HEK293 (cell line): ENCODE data around the gene PCCA.

Source experiments
- CTCF ChIA-PET: fragments of 350-600 bp; formaldehyde crosslinking; extraction: SDS; loops from one replicate; lab custom pipeline; 2021; ENCODE audit warnings: antibody characterized with exemption; lab: Yijun Ruan, JAX
- POLR2A ChIA-PET: fragments of 300-600 bp; formaldehyde crosslinking; extraction: SDS; loops from one replicate; lab custom pipeline; 2020; ENCODE audit warnings: antibody characterized with exemption, inconsistent platforms; lab: Yijun Ruan, JAX
- H3K27ac ChIP-seq: fragments of 200-500 bp; sonication (Bioruptor generic); 2 replicates; pipeline ENCODE4 v1.5.1; 2014; ENCODE audit warnings: low read depth, low read length, control low read depth, inconsistent platforms; ENCODE audit errors: extremely low read depth
- H3K36me3 ChIP-seq, 2 experiments: fragments of 200-500 bp in 1 of 2; sonication (Bioruptor generic) in 1 of 2; 1 replicate in 1 of 2; 2 replicates in 1 of 2; pipeline ENCODE4 v1.5.1; 2014 to 2017; ENCODE audit warnings: inconsistent platforms in 2 of 2, low read length in 2 of 2; ENCODE audit not compliant: control insufficient read depth in 2 of 2, insufficient read depth in 1 of 2
- H3K4me1 ChIP-seq: fragments of 200-500 bp; sonication (Bioruptor generic); 2 replicates; pipeline ENCODE4 v1.5.1; 2014; ENCODE audit warnings: mild to moderate bottlenecking, low read length, inconsistent platforms; ENCODE audit not compliant: control insufficient read depth, insufficient read depth
- H3K4me3 ChIP-seq: 2 replicates; pipeline ENCODE4 v1.5.1; 2011; ENCODE audit warnings: low read depth, mild to moderate bottlenecking, control low read depth, low read length, moderate library complexity
- H3K9me3 ChIP-seq: fragments of 200-500 bp; sonication (Bioruptor generic); 2 replicates; pipeline ENCODE4 v1.5.1; 2014; ENCODE audit warnings: low read depth, low read length, inconsistent platforms; ENCODE audit not compliant: control insufficient read depth, insufficient read depth
- HOXC10 ChIP-seq: sonication (generic); formaldehyde crosslinking; IDR thresholded peaks from 2 replicates; pipeline ENCODE4 v1.8.1; 2023; ENCODE audit warnings: mild to moderate bottlenecking, missing genetic modification reagents
- INSM2 ChIP-seq: fragments of 450-650 bp; formaldehyde crosslinking; IDR thresholded peaks from 2 replicates; pipeline ENCODE4 v1.5.1; 2016; ENCODE audit warnings: missing biosample characterization, missing genetic modification characterization
- KLF10 ChIP-seq: fragments of 450-650 bp; IDR thresholded peaks from 2 replicates; pipeline ENCODE4 v1.5.1; 2018; ENCODE audit warnings: missing biosample characterization, mild to moderate bottlenecking, missing genetic modification characterization
- KLF7 ChIP-seq: fragments of 450-650 bp; formaldehyde crosslinking; IDR thresholded peaks from 2 replicates; pipeline ENCODE4 v1.5.1; 2016; ENCODE audit warnings: missing biosample characterization, missing genetic modification characterization, borderline replicate concordance
- SCRT1 ChIP-seq: fragments of 450-650 bp; formaldehyde crosslinking; IDR thresholded peaks from 2 replicates; pipeline ENCODE4 v1.5.1; 2016; ENCODE audit warnings: missing biosample characterization, missing genetic modification characterization, borderline replicate concordance
- SP3 ChIP-seq: fragments of 450-650 bp; formaldehyde crosslinking; IDR thresholded peaks from 2 replicates; pipeline ENCODE4 v1.5.1; 2016; ENCODE audit warnings: missing biosample characterization, missing genetic modification characterization
- ZFP69B ChIP-seq: fragments of 450-650 bp; formaldehyde crosslinking; IDR thresholded peaks from 2 replicates; pipeline ENCODE4 v1.5.1; 2016; ENCODE audit warnings: missing biosample characterization, missing genetic modification characterization
- ZNF175 ChIP-seq: fragments of 450-650 bp; formaldehyde crosslinking; IDR thresholded peaks from 2 replicates; pipeline ENCODE4 v1.5.1; 2016; ENCODE audit warnings: missing biosample characterization, missing genetic modification characterization
- ZNF223 ChIP-seq: fragments of 450-650 bp; formaldehyde crosslinking; IDR thresholded peaks from 2 replicates; pipeline ENCODE4 v1.5.1; 2016; ENCODE audit warnings: missing biosample characterization, missing genetic modification characterization
- ZNF248 ChIP-seq: fragments of 450-650 bp; formaldehyde crosslinking; IDR thresholded peaks from 2 replicates; pipeline ENCODE4 v1.5.1; 2017; ENCODE audit warnings: missing biosample characterization, missing genetic modification characterization
- ZNF335 ChIP-seq: fragments of 450-650 bp; formaldehyde crosslinking; conservative IDR thresholded peaks from 2 replicates; pipeline ENCODE4 v1.5.1; 2016; ENCODE audit warnings: missing biosample characterization, missing genetic modification characterization
- ZNF366 ChIP-seq: fragments of 450-650 bp; formaldehyde crosslinking; conservative IDR thresholded peaks from 2 replicates; pipeline ENCODE4 v1.5.1; 2016; ENCODE audit warnings: missing biosample characterization, missing genetic modification characterization
- ZNF404 ChIP-seq: fragments of 450-650 bp; formaldehyde crosslinking; IDR thresholded peaks from 2 replicates; pipeline ENCODE4 v1.5.1; 2017; ENCODE audit warnings: missing biosample characterization, missing genetic modification characterization
- ZNF423 ChIP-seq: fragments of 450-650 bp; formaldehyde crosslinking; IDR thresholded peaks from 2 replicates; pipeline ENCODE4 v1.5.1; 2016; ENCODE audit warnings: missing biosample characterization, missing genetic modification characterization
- ZNF473 ChIP-seq: fragments of 450-650 bp; formaldehyde crosslinking; IDR thresholded peaks from 2 replicates; pipeline ENCODE4 v1.5.1; 2017; ENCODE audit warnings: missing biosample characterization, missing genetic modification characterization
- ZNF510 ChIP-seq: fragments of 450-650 bp; formaldehyde crosslinking; IDR thresholded peaks from 2 replicates; pipeline ENCODE4 v1.5.1; 2018; ENCODE audit warnings: mild to moderate bottlenecking, missing genetic modification characterization, missing biosample characterization; ENCODE audit not compliant: insufficient replicate concordance
- ZNF548 ChIP-seq: fragments of 450-650 bp; formaldehyde crosslinking; IDR thresholded peaks from 2 replicates; pipeline ENCODE4 v1.5.1; 2016; ENCODE audit warnings: missing biosample characterization, missing genetic modification characterization
- ZNF600 ChIP-seq: fragments of 450-650 bp; formaldehyde crosslinking; IDR thresholded peaks from 2 replicates; pipeline ENCODE4 v1.5.1; 2016; ENCODE audit warnings: missing biosample characterization, missing genetic modification characterization
- ZNF776 ChIP-seq: fragments of 450-650 bp; formaldehyde crosslinking; IDR thresholded peaks from 2 replicates; pipeline ENCODE4 v1.5.0; 2017; ENCODE audit warnings: missing biosample characterization, missing genetic modification characterization, borderline replicate concordance
- ZNF837 ChIP-seq: fragments of 450-650 bp; formaldehyde crosslinking; IDR thresholded peaks from 2 replicates; pipeline ENCODE4 v1.5.1; 2016; ENCODE audit warnings: missing biosample characterization, missing genetic modification characterization
- ZSCAN30 ChIP-seq: fragments of 450-650 bp; IDR thresholded peaks from 2 replicates; pipeline ENCODE4 v1.5.1; 2018; ENCODE audit warnings: missing biosample characterization, mild to moderate bottlenecking, missing genetic modification characterization, moderate library complexity
- TF ChIP-seq, protein P1 (sequence below): fragments of 450-650 bp; formaldehyde crosslinking; IDR thresholded peaks from 2 replicates; pipeline ENCODE4 v1.5.1; 2016; ENCODE audit warnings: missing biosample characterization, missing genetic modification characterization
- TF ChIP-seq, protein P2 (sequence below): fragments of 450-650 bp; formaldehyde crosslinking; IDR thresholded peaks from 2 replicates; pipeline ENCODE4 v1.5.1; 2016; ENCODE audit warnings: missing biosample characterization, missing genetic modification characterization
- TF ChIP-seq, protein P3 (sequence below): fragments of 450-650 bp; formaldehyde crosslinking; IDR thresholded peaks from 2 replicates; pipeline ENCODE4 v1.5.1; 2016; ENCODE audit warnings: missing biosample characterization, missing genetic modification characterization
- TF ChIP-seq, protein P4 (sequence below): fragments of 450-650 bp; formaldehyde crosslinking; IDR thresholded peaks from 2 replicates; pipeline ENCODE4 v1.5.1; 2016; ENCODE audit warnings: missing biosample characterization, missing genetic modification characterization

PCCA gene

DNA sequence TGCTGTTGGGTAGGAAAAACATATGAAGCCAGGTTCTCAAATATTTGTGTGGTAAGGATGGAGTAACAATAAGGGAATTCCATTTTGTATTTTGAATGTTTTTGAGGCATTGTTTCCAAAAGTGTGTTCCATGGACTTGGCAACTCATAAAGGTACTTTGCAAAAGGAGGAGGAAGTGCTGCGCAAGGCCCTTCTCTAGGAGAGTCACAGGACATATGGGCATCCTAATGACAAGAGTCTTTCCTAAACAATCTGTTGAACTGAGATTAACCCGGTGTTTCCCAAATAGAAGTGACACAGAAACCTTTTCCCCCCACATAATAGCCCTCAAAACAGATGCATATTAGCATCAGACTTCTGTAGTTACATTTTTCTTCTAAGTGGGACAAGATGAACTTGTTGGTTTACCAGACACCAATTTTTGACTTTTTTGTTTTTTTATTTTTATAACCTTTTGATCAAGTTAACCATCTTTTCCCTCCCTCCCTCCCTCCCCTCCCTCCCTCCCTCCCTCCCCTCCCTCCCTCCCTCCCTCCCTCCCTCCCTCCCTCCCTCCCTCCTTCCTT, 209.3 kb downstream of the PCCA start (continued):
- TF ChIP-seq ZNF837 (tag by site-specific recombination) (no peak), KLF7 (tag by site-specific recombination) (no peak), KLF10 (tag by site-specific recombination) (no peak), ZNF335 (tag by site-specific recombination) (no peak)
- TF ChIP-seq, protein P1, sequence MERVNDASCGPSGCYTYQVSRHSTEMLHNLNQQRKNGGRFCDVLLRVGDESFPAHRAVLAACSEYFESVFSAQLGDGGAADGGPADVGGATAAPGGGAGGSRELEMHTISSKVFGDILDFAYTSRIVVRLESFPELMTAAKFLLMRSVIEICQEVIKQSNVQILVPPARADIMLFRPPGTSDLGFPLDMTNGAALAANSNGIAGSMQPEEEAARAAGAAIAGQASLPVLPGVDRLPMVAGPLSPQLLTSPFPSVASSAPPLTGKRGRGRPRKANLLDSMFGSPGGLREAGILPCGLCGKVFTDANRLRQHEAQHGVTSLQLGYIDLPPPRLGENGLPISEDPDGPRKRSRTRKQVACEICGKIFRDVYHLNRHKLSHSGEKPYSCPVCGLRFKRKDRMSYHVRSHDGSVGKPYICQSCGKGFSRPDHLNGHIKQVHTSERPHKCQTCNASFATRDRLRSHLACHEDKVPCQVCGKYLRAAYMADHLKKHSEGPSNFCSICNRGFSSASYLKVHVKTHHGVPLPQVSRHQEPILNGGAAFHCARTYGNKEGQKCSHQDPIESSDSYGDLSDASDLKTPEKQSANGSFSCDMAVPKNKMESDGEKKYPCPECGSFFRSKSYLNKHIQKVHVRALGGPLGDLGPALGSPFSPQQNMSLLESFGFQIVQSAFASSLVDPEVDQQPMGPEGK (tag by site-specific recombination) = no peak
- TF ChIP-seq, all 188 proteins: peak for 0

GRCh38 chr13:100298691-100299090, 209.8 kb downstream of the PCCA start:
- CTCF ChIA-PET = no interaction called here

More at GRCh38 chr13:100298691-100299090, 209.8 kb downstream of the PCCA start:
- H3K27ac ChIP-seq = no peak overlapping the region
- H3K9me3 ChIP-seq = no peaks in the 10 kb centered on the region
- POLR2A ChIA-PET = no interaction called here
- no peak overlapping the region for H3K4me3 ChIP-seq
- TF ChIP-seq ZNF404 (tag by site-specific recombination) (no peak), ZNF223 (tag by site-specific recombination) (no peak), ZNF510 (no peak), SCRT1 (tag by site-specific recombination) (no peak), ZNF175 (tag by site-specific recombination) (no peak), ZNF548 (no peak), ZNF248 (tag by site-specific recombination) (no peak), ZSCAN30 (tag by site-specific recombination) (no peak), ZNF423 (no peak), ZNF776 (tag by site-specific recombination) (no peak), ZNF600 (tag by site-specific recombination) (no peak), INSM2 (tag by site-specific recombination) (no peak), ZNF473 (tag by site-specific recombination) (no peak), SP3 (tag by site-specific recombination) (no peak), HOXC10 (CRISPR knock-in tag) (no peak), ZNF366 (tag by site-specific recombination) (no peak), ZFP69B (tag by site-specific recombination) (no peak)
- TF ChIP-seq, protein P2, sequence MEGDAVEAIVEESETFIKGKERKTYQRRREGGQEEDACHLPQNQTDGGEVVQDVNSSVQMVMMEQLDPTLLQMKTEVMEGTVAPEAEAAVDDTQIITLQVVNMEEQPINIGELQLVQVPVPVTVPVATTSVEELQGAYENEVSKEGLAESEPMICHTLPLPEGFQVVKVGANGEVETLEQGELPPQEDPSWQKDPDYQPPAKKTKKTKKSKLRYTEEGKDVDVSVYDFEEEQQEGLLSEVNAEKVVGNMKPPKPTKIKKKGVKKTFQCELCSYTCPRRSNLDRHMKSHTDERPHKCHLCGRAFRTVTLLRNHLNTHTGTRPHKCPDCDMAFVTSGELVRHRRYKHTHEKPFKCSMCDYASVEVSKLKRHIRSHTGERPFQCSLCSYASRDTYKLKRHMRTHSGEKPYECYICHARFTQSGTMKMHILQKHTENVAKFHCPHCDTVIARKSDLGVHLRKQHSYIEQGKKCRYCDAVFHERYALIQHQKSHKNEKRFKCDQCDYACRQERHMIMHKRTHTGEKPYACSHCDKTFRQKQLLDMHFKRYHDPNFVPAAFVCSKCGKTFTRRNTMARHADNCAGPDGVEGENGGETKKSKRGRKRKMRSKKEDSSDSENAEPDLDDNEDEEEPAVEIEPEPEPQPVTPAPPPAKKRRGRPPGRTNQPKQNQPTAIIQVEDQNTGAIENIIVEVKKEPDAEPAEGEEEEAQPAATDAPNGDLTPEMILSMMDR (tag by site-specific recombination) = no peak
- TF ChIP-seq, protein P3, sequence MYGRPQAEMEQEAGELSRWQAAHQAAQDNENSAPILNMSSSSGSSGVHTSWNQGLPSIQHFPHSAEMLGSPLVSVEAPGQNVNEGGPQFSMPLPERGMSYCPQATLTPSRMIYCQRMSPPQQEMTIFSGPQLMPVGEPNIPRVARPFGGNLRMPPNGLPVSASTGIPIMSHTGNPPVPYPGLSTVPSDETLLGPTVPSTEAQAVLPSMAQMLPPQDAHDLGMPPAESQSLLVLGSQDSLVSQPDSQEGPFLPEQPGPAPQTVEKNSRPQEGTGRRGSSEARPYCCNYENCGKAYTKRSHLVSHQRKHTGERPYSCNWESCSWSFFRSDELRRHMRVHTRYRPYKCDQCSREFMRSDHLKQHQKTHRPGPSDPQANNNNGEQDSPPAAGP (tag by site-specific recombination) = no peak
- TF ChIP-seq, protein P4, sequence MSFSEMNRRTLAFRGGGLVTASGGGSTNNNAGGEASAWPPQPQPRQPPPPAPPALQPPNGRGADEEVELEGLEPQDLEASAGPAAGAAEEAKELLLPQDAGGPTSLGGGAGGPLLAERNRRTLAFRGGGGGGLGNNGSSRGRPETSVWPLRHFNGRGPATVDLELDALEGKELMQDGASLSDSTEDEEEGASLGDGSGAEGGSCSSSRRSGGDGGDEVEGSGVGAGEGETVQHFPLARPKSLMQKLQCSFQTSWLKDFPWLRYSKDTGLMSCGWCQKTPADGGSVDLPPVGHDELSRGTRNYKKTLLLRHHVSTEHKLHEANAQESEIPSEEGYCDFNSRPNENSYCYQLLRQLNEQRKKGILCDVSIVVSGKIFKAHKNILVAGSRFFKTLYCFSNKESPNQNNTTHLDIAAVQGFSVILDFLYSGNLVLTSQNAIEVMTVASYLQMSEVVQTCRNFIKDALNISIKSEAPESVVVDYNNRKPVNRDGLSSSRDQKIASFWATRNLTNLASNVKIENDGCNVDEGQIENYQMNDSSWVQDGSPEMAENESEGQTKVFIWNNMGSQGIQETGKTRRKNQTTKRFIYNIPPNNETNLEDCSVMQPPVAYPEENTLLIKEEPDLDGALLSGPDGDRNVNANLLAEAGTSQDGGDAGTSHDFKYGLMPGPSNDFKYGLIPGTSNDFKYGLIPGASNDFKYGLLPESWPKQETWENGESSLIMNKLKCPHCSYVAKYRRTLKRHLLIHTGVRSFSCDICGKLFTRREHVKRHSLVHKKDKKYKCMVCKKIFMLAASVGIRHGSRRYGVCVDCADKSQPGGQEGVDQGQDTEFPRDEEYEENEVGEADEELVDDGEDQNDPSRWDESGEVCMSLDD (tag by site-specific recombination) = no peak
- no peaks in the 10 kb centered on the region; the same call in 1 of the 2 replicates for H3K4me1 ChIP-seq
- H3K36me3 ChIP-seq = no peaks in the 10 kb centered on the region
